Stimulated activated CD4-positive, alpha-beta T cell treated with anti-CD3 and anti-CD28 coated beads, Interleukin-12 subunit alpha, Interleukin-12 subunit beta, amount 100 ng/mL, for 4 hours (primary cell): ENCODE data around the gene SHANK3.

Experiments used
- DNase-seq: peaks from one replicate; pipeline ENCODE4 v3.0.0-alpha.2; 2020

The SHANK3 gene

DNA sequence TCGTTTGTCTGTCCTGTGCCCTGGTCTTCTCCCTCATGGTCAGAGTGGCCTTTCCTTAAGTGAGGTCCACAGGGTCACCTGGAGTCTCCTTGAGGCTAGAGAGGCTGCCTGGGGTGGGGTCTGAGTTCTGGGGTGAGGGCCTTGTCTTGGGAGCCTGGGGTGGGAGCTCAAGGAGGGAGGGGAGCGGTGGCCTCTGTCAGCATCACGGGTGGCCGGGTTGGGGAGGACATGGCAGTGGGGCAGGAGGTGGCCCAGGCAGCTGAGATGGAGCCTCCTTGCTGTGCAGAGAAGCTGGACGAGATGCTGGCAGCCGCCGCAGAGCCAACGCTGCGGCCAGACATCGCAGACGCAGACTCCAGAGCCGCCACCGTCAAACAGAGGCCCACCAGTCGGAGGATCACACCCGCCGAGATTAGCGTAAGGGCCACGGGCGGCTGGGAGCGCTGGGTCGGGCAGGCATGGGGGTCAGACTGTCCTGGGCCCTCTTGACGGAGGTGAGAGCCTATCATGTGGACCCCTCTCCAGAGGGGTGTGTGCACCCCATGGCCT lies 42.1 kb downstream of the SHANK3 start:
- DNase-seq = no peak

DNA sequence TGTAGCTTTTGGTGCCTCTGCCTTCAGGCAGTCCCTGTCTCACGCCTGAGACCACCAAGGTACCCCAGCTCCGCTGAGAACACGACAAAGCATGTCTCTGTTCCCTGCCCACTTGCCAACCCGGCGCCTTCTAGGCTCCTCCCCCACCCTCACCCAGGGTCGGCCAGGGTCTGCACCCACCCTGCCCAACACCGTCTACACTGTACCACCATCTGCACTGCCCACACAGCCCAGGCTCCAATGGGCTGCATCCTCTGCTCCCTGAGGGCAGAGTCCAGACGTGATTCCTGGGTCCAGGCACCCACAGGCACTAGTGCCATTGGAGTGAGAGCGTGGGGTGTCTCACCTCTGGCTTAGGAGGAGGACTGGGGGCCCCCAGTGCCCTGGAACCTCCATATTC lies 42.6 kb downstream of the SHANK3 start:
- DNase-seq = no peak

DNA sequence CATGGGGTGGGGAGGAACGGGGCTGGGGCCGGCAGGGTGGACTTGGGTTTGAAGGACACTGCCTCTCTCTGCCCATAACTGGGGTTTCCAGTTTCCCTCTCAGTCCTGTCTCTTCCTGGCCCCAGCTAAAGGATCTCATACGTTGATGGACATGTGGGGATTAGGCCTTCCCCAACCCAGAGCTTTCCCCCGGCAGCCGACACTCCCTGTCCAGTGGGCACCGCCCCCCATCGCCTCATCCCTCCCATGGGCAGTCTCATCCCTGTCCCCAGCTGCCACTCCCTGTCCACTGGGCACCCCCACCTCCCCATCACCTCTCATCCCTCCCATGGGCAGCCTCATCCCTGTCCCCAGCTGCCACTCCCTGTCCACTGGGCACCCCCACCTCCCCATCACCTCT lies 43.2 kb downstream of the SHANK3 start:
- no peak for DNase-seq

DNA sequence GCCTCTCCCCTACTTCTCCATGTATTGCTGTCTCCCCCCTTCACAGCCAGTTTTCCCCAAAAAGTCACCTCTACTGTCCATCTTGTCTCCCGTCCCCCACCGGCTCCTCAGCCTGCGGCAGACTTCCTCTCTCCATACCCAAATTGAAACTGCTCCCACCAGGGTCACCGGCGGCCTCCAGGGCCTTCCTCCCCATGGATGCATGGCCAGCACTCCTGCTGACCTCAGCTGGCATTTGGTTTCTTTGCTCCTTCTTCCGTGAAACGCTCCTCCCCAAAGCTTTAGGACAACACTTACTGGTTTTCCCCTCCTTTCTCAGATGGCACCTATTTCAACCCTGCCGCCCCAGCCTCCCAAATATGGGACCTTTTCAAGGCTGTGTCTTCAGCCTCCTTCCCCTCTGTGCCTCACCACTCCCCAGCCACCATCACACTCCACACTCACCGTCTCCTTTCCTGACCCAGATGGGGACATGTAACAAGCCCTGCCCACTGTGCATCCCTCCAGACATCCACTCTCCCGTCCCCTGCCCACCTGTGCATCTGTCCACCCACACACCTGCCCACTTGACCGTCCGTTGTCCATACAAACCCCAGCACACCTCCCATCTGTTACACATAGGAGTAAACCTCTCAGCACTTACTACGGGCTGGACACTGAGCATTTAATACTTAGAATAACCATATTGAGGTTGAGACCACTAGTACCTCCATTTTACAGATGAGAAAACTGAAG lies 43.8 kb downstream of the SHANK3 start:
- DNase-seq = no peak

DNA sequence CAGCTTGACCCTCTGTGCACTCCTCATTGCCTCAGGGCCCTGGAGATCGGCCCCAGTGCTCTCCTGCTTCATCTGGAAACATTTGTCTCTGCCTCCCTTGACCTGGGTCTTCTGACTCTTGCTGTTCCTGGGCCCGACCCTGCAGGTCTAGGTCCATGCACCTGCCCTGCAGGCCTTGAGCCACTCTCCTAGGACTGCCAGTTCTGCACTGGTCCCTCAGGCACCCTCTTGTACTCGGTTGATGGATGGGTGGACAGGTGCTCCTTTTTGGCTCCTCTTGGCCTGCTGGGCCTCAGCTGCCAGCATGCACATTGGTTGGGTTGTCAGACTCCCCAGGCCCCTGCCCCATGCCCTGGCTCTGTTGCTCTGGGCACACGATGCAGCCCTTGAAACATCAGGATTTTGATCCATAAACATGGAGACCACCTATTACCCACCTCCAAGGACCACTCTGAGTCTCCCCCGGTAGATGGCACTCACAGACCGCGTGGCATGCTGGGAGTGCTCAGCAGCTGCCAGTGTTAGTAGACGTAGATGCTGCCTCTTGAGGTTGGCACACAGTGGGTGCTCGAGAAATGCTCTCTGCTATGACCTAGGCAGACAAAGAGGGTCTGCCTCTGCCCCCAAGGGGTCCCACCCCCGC lies 45.2 kb downstream of the SHANK3 start:
- DNase-seq = no peak

DNA sequence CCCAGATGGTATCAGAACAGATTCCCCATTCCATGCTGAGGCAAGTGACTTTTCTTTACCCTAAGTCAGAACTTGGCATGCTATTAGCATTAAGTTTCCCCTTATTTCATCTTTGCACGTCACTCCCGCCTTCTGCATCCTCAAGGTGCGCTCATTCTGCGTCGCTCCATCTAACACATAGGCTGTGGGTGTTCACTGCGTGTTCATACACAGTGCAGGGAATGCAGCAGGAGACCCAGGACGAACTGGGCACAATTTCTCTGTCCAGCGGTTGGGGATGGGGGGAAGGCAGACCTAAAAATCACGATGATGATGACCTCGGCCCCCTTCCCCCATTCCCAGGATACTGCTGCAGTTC lies 45.7 kb downstream of the SHANK3 start:
- no peak for DNase-seq

DNA sequence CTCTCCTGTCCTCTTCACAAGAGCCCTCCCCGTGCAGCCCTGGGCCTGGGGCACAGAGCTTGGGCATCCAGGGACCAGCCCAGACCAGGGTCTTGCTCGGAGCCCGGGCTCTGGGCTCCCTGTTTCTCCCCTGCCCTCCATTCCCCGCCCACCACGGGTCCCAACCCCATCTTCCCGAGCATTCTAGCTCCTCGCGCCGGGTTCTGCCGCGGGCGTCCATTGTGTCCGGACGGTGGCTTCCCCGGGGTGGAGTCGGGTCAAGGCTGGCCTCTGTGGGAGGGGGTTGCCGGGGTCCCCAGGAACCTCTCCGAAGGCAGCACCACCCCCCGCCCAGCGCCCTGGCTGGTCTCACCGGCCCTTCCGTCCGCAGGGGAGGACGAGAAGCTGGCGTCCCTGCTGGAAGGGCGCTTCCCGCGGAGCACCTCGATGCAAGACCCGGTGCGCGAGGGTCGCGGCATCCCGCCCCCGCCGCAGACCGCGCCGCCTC lies 47.2 kb downstream of the SHANK3 start:
- no peak for DNase-seq

DNA sequence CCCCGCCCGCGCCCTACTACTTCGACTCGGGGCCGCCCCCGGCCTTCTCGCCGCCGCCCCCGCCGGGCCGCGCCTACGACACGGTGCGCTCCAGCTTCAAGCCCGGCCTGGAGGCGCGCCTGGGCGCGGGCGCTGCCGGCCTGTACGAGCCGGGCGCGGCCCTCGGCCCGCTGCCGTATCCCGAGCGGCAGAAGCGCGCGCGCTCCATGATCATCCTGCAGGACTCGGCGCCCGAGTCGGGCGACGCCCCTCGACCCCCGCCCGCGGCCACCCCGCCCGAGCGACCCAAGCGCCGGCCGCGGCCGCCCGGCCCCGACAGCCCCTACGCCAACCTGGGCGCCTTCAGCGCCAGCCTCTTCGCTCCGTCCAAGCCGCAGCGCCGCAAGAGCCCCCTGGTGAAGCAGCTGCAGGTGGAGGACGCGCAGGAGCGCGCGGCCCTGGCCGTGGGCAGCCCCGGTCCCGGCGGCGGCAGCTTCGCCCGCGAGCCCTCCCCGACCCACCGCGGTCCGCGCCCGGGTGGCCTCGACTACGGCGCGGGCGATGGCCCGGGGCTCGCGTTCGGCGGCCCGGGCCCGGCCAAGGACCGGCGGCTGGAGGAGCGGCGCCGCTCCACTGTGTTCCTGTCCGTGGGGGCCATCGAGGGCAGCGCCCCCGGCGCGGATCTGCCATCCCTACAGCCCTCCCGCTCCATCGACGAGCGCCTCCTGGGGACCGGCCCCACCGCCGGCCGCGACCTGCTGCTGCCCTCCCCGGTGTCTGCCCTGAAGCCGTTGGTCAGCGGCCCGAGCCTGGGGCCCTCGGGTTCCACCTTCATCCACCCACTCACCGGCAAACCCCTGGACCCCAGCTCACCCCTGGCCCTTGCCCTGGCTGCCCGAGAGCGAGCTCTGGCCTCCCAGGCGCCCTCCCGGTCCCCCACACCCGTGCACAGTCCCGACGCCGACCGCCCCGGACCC lies 48.0 kb downstream of the SHANK3 start:
- no peak for DNase-seq

DNA sequence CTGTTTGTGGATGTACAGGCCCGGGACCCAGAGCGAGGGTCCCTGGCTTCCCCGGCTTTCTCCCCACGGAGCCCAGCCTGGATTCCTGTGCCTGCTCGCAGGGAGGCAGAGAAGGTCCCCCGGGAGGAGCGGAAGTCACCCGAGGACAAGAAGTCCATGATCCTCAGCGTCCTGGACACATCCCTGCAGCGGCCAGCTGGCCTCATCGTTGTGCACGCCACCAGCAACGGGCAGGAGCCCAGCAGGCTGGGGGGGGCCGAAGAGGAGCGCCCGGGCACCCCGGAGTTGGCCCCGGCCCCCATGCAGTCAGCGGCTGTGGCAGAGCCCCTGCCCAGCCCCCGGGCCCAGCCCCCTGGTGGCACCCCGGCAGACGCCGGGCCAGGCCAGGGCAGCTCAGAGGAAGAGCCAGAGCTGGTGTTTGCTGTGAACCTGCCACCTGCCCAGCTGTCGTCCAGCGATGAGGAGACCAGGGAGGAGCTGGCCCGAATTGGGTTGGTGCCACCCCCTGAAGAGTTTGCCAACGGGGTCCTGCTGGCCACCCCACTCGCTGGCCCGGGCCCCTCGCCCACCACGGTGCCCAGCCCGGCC lies 48.7 kb downstream of the SHANK3 start:
- no peak for DNase-seq

DNA sequence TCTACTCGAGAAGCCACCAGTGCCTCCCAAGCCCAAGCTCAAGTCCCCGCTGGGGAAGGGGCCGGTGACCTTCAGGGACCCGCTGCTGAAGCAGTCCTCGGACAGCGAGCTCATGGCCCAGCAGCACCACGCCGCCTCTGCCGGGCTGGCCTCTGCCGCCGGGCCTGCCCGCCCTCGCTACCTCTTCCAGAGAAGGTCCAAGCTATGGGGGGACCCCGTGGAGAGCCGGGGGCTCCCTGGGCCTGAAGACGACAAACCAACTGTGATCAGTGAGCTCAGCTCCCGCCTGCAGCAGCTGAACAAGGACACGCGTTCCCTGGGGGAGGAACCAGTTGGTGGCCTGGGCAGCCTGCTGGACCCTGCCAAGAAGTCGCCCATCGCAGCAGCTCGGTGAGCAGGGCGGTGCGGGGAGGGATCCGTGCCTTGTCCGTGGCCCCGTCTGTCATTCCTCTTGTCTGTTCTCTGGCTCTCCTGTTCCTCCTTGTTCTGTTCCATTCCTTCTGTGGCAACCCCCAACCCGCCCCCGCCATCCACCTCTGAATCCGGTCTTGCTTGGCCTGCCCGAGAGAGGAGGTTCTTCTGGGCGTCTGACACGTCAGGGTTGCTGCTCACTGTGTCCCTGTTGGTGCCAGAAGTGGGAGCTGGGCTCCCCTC lies 49.6 kb downstream of the SHANK3 start:
- no peak for DNase-seq
